SU-DHL-6 (cell line): Measurements from ENCODE around the gene SPTBN5.

Experiments used
- CTCF ChIP-seq: fragments of 200-600 bp; sonication (generic); IDR thresholded peaks from one replicate; pipeline ENCODE4 v1.5.1; 2017; ENCODE audit warnings: antibody characterized with exemption, mild to moderate bottlenecking, low read length, moderate library complexity; ENCODE audit not compliant: insufficient read depth, poor library complexity, severe bottlenecking
- EZH2phosphoT487 ChIP-seq: fragments of 200-600 bp; sonication (generic), shearing (Covaris generic); conservative IDR thresholded peaks from 2 replicates; pipeline ENCODE4 v1.6.1; 2018; ENCODE audit warnings: mild to moderate bottlenecking, antibody characterized with exemption, low read length, moderate library complexity, mixed read lengths

DNA sequence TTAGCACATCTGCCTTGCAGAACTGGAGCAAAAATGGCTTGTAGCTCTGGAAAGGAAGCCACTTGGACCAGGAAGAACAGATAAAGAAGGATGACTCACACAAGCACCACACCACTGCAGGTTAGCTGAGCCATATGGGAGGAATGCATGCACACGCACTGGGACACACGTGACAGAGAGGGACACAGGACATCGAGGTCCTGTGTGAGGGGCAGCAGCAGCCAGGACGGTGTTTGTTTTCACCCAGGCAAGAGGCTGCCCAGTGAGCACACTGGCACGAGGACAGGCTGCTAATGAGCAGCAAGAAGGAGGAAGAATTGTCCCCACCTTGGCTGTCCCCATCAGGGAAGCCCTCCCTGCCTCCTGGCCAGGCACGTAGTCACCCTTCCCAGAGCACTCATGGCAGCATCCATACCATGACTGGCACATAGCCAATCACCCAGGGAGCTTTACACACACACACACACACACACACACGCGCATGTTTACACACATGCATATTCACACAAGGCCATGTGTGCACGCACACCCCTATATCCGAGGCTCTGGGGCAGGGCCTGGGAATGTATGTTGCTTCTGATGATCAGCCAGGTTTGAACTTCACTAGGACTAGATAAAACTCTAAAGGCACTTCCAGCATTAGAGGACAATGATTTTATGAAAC lies 24.0 kb upstream of the SPTBN5 start:
- TF ChIP-seq CTCF (no peak), EZH2phosphoT487 (no peak)
